ENCODE measurements around the gene GAMT. TPM values are rescaled to one million over a fixed set of nuclear protein-coding genes. Genes with fewer than 3 reads are reported as not detected.

Gene GAMT
- total RNA-seq, 1 experiment from 2014 or later, result 27.3 TPM

- Histone ChIP-seq H3K4me1 (replicated peaks; ENCODE audit: insufficient read depth) (no peaks in the 10 kb centered on the region), H3K4me3 (no peak overlapping the region), H3K27me3 (ENCODE audit: insufficient read depth, low read depth) (no peaks in the 10 kb centered on the region), H3K27ac (no peak overlapping the region), H3K4me2 (no peak overlapping the region), H3K9me2 (ENCODE audit: insufficient read depth) (no peaks in the 10 kb centered on the region), H3K79me2 (ENCODE audit: low read depth) (0 out of 2 replicates have a peak, but pooled peaks cover 4% of the 10 kb centered on the region), H3K36me3 (ENCODE audit: low read depth) (no peaks in the 10 kb centered on the region), H3K9me3 (ENCODE audit: insufficient read depth, low read depth) (no peaks in the 10 kb centered on the region), H4K20me1 (ENCODE audit: insufficient read depth) (no peaks in the 10 kb centered on the region), H3F3A (ENCODE audit: insufficient read depth, low read depth) (peaks cover 5% of the 10 kb centered on the region; the same call in 1 of the 2 replicates), H2AFZ (no peak overlapping the region)
- intact Hi-C loops (cut with micrococcal nuclease; ENCODE audit: unreplicated experiment), result no loop called here
- POLR2A ChIA-PET (ENCODE audit: unreplicated experiment), result no interaction called here
- CTCF ChIA-PET, result no interaction called here
- DNase-seq, result no peak
- no TSS peak for BruUV-seq (replicated peaks)
- TF ChIP-seq EZH2 (IDR thresholded peaks at IDR 0.05; ENCODE audit: low read depth) (no peak), CTCF (conservative IDR thresholded peaks at IDR 0.05) (no peak)
These were observed 21.3 kb downstream of the GAMT start for GRCh38 chr19:1379961-1380489.

GRCh38 chr19:1379126-1379905 lies 22.0 kb downstream of the GAMT start:
- Histone ChIP-seq H3K4me3 (no peak overlapping the region), H3F3A (ENCODE audit: insufficient read depth, low read depth) (peaks cover 5% of the 10 kb centered on the region; the same call in 1 of the 2 replicates), H3K4me2 (no peak overlapping the region), H3K27me3 (ENCODE audit: insufficient read depth, low read depth) (no peaks in the 10 kb centered on the region), H3K27ac (no peak overlapping the region), H3K36me3 (ENCODE audit: low read depth) (no peaks in the 10 kb centered on the region), H3K79me2 (ENCODE audit: low read depth) (0 out of 2 replicates have a peak, but pooled peaks cover 3% of the 10 kb centered on the region), H3K4me1 (replicated peaks; ENCODE audit: insufficient read depth) (no peaks in the 10 kb centered on the region), H2AFZ (no peak overlapping the region), H3K9me2 (ENCODE audit: insufficient read depth) (no peaks in the 10 kb centered on the region), H3K9me3 (ENCODE audit: insufficient read depth, low read depth) (no peaks in the 10 kb centered on the region), H4K20me1 (ENCODE audit: insufficient read depth) (no peaks in the 10 kb centered on the region)
- POLR2A ChIA-PET (ENCODE audit: unreplicated experiment), result no interaction called here
- CTCF ChIA-PET, result no interaction called here
- TF ChIP-seq CTCF (conservative IDR thresholded peaks at IDR 0.05) (no peak), EZH2 (IDR thresholded peaks at IDR 0.05; ENCODE audit: low read depth) (no peak)
- intact Hi-C loops (cut with micrococcal nuclease; ENCODE audit: unreplicated experiment), result no loop called here
- no TSS peak for BruUV-seq (replicated peaks)
- no peak for DNase-seq

- no peak for DNase-seq
- no peaks in the 10 kb centered on the region for H3K79me2 ChIP-seq (ENCODE audit: low read depth)
- no peaks in the 10 kb centered on the region for H4K20me1 ChIP-seq (ENCODE audit: insufficient read depth)
- no peaks in the 10 kb centered on the region for H3K4me1 ChIP-seq (replicated peaks; ENCODE audit: insufficient read depth)
- no peak overlapping the region for H3K4me3 ChIP-seq
- no peak overlapping the region for H3K4me2 ChIP-seq
- BruUV-seq (replicated peaks), result no TSS peak
- TF ChIP-seq EZH2 (IDR thresholded peaks at IDR 0.05; ENCODE audit: low read depth) (no peak), CTCF (conservative IDR thresholded peaks at IDR 0.05) (no peak)
- intact Hi-C loops (cut with micrococcal nuclease; ENCODE audit: unreplicated experiment), result no loop called here
- peaks cover 5% of the 10 kb centered on the region; the same call in 1 of the 2 replicates for H3F3A ChIP-seq (ENCODE audit: insufficient read depth, low read depth)
- CTCF ChIA-PET, result no interaction called here
- H3K9me2 ChIP-seq (ENCODE audit: insufficient read depth), result no peaks in the 10 kb centered on the region
- no peaks in the 10 kb centered on the region for H3K36me3 ChIP-seq (ENCODE audit: low read depth)
- H3K27ac ChIP-seq, result no peak overlapping the region
- H2AFZ ChIP-seq, result no peak overlapping the region
- POLR2A ChIA-PET (ENCODE audit: unreplicated experiment), result no interaction called here
- no peaks in the 10 kb centered on the region for H3K27me3 ChIP-seq (ENCODE audit: insufficient read depth, low read depth)
- no peaks in the 10 kb centered on the region for H3K9me3 ChIP-seq (ENCODE audit: insufficient read depth, low read depth)
These were observed 23.2 kb downstream of the GAMT start for GRCh38 chr19:1377965-1378785.

All from PC-9 (cell line).